IMR-90 (cell line): ENCODE measurements around the gene ABCA9. TPM values are rescaled to one million over a fixed set of nuclear protein-coding genes. Genes with fewer than 3 reads are reported as not detected.

Experiments used
- ATAC-seq: fragments of 200-7000 bp; cut with Tn5 transposase; 2 replicates; pipeline ENCODE4 v1.9.1; 2020; ENCODE audit warnings: low read depth, mild to moderate bottlenecking, moderate library complexity
- BruUV-seq: library from RNA; stranded (reverse); fragments of 400-500 nt; replicated peaks from 2 replicates; lab custom pipeline; 2021; lab: Mats Ljungman, UMichigan
- CTCF ChIA-PET: fragments of 300-600 bp; formaldehyde crosslinking; extraction: SDS; loops from one replicate; lab custom pipeline; 2021; ENCODE audit warnings: antibody characterized with exemption; lab: Yijun Ruan, JAX
- POLR2A ChIA-PET: fragments of 300-600 bp; sonication (Branson Sonifier 250); formaldehyde crosslinking; loops from one replicate; lab custom pipeline; 2022; ENCODE audit warnings: antibody characterized with exemption; ENCODE audit not compliant: unreplicated experiment; lab: Charles Lee
- DNase-seq: peaks from one replicate; pipeline ENCODE4 v3.0.0; 2013
- H2AFZ ChIP-seq: replicated peaks from 2 replicates; pipeline ENCODE3; 2013; ENCODE audit warnings: low read length, mild to moderate bottlenecking; ENCODE audit not compliant: poor library complexity
- H2AK5ac ChIP-seq: 2 replicates; pipeline ENCODE4 v1.6.1; 2013; ENCODE audit warnings: low read depth, low read length, inconsistent platforms
- H2AK9ac ChIP-seq: replicated peaks from 2 replicates; pipeline ENCODE3; 2013; ENCODE audit warnings: mild to moderate bottlenecking, low read depth, low read length, moderate library complexity; ENCODE audit not compliant: poor library complexity
- H2BK120ac ChIP-seq: 2 replicates; pipeline ENCODE4 v1.6.1; 2013; ENCODE audit warnings: low read depth, low read length, inconsistent platforms
- H2BK15ac ChIP-seq: 3 replicates; pipeline ENCODE4 v1.6.1; 2013; ENCODE audit warnings: low read depth, low read length, inconsistent platforms
- H2BK20ac ChIP-seq: 2 replicates; pipeline ENCODE4 v1.6.1; 2013; ENCODE audit warnings: low read depth, mild to moderate bottlenecking, inconsistent platforms, low read length, moderate library complexity
- H2BK5ac ChIP-seq: 2 replicates; pipeline ENCODE4 v1.6.1; 2013; ENCODE audit warnings: mild to moderate bottlenecking, low read depth, low read length, inconsistent platforms; ENCODE audit not compliant: poor library complexity, severe bottlenecking
- H3K14ac ChIP-seq: replicated peaks from 2 replicates; pipeline ENCODE4 v1.6.1; 2013; ENCODE audit warnings: low read depth, low read length, inconsistent platforms
- H3K18ac ChIP-seq: 2 replicates; pipeline ENCODE4 v1.6.1; 2013; ENCODE audit warnings: low read depth, low read length, control low read depth
- H3K23ac ChIP-seq: 2 replicates; pipeline ENCODE4 v1.6.1; 2013; ENCODE audit warnings: low read depth, low read length, inconsistent platforms
- H3K27ac ChIP-seq: 2 replicates; pipeline ENCODE4 v1.5.1; 2013; ENCODE audit warnings: mild to moderate bottlenecking, control low read depth, low read length; ENCODE audit not compliant: insufficient read depth
- H3K27me3 ChIP-seq: 2 replicates; pipeline ENCODE4 v1.6.1; 2013; ENCODE audit warnings: low read length; ENCODE audit not compliant: control insufficient read depth, insufficient read depth
- H3K36me3 ChIP-seq: 2 replicates; pipeline ENCODE4 v1.6.1; 2013; ENCODE audit warnings: low read length, mixed read lengths; ENCODE audit not compliant: control insufficient read depth, insufficient read depth
- H3K4ac ChIP-seq: 2 replicates; pipeline ENCODE4 v1.6.1; 2013; ENCODE audit warnings: low read depth, low read length, inconsistent platforms
- H3K4me1 ChIP-seq: 2 replicates; pipeline ENCODE4 v1.6.1; 2013; ENCODE audit warnings: low read length, mixed read lengths; ENCODE audit not compliant: control insufficient read depth, insufficient read depth
- H3K4me2 ChIP-seq: 2 replicates; pipeline ENCODE4 v1.6.1; 2013; ENCODE audit warnings: low read depth, mild to moderate bottlenecking, control low read depth, low read length, moderate library complexity
- H3K4me3 ChIP-seq: 2 replicates; pipeline ENCODE4 v1.5.1; 2013; ENCODE audit warnings: low read depth, mild to moderate bottlenecking, control low read depth, low read length, moderate library complexity; ENCODE audit not compliant: insufficient read depth
- H3K56ac ChIP-seq: 2 replicates; pipeline ENCODE4 v1.6.1; 2013; ENCODE audit warnings: low read length, inconsistent platforms; ENCODE audit not compliant: insufficient read depth; ENCODE audit errors: extremely low read depth
- H3K79me1 ChIP-seq, 2 experiments: 2 replicates each; pipeline ENCODE4 v1.6.1; 2013; ENCODE audit warnings: low read length in 2 of 2, inconsistent platforms in 1 of 2, low read depth in 1 of 2
- H3K9ac ChIP-seq: 2 replicates; pipeline ENCODE4 v1.6.1; 2013; ENCODE audit warnings: low read depth, low read length, control low read depth
- H3K9me1 ChIP-seq: 2 replicates; pipeline ENCODE4 v1.6.1; 2013; ENCODE audit warnings: low read length, inconsistent platforms; ENCODE audit not compliant: insufficient read depth
- H3K9me3 ChIP-seq: 2 replicates; pipeline ENCODE4 v1.6.1; 2013; ENCODE audit warnings: low read length; ENCODE audit not compliant: control insufficient read depth, insufficient read depth
- H4K20me1 ChIP-seq: 2 replicates; pipeline ENCODE4 v1.6.1; 2013; ENCODE audit warnings: low read length, inconsistent platforms; ENCODE audit not compliant: insufficient read depth
- H4K5ac ChIP-seq: 2 replicates; pipeline ENCODE4 v1.6.1; 2013; ENCODE audit warnings: mild to moderate bottlenecking, low read depth, low read length, control low read depth
- H4K8ac ChIP-seq, 2 experiments: 2 replicates each; pipeline ENCODE4 v1.6.1; 2013; ENCODE audit warnings: low read depth in 2 of 2, low read length in 2 of 2, control low read depth in 1 of 2, inconsistent platforms in 1 of 2
- H4K91ac ChIP-seq: 2 replicates; pipeline ENCODE4 v1.6.1; 2013; ENCODE audit warnings: low read depth, low read length, inconsistent platforms; ENCODE audit not compliant: insufficient read depth
- BHLHE40 ChIP-seq: fragments of 150-350 bp; IDR thresholded peaks from 2 replicates; pipeline ENCODE4 v1.6.1; 2016; ENCODE audit warnings: mild to moderate bottlenecking, low read depth, low read length
- CEBPB ChIP-seq: IDR thresholded peaks from 2 replicates; pipeline ENCODE4 v1.6.1; 2012; ENCODE audit warnings: low read depth, low read length, improper control_type of control experiment
- CHD1 ChIP-seq: IDR thresholded peaks from 2 replicates; pipeline ENCODE4 v1.6.1; 2012; ENCODE audit warnings: low read depth, low read length, improper control_type of control experiment
- FOS ChIP-seq: fragments of 150-350 bp; IDR thresholded peaks from 2 replicates; pipeline ENCODE4 v1.6.1; 2016; ENCODE audit warnings: low read depth, low read length
- MAFK ChIP-seq: IDR thresholded peaks from 2 replicates; pipeline ENCODE4 v1.6.1; 2012; ENCODE audit warnings: low read depth, low read length, improper control_type of control experiment
- MAZ ChIP-seq: IDR thresholded peaks from 2 replicates; pipeline ENCODE4 v1.6.1; 2012; ENCODE audit warnings: low read depth, mild to moderate bottlenecking, low read length, improper control_type of control experiment, moderate library complexity, borderline replicate concordance
- MXI1 ChIP-seq: IDR thresholded peaks from 2 replicates; pipeline ENCODE4 v1.6.1; 2012; ENCODE audit warnings: low read depth, mild to moderate bottlenecking, low read length, moderate library complexity, borderline replicate concordance
- NFE2L2 ChIP-seq: fragments of 150-350 bp; IDR thresholded peaks from 2 replicates; pipeline ENCODE4 v1.6.1; 2016; ENCODE audit warnings: low read depth, mild to moderate bottlenecking, low read length
- POLR2A ChIP-seq: IDR thresholded peaks from 2 replicates; pipeline ENCODE4 v1.6.1; 2012; ENCODE audit warnings: mild to moderate bottlenecking, low read depth, low read length
- RAD21 ChIP-seq: IDR thresholded peaks from 2 replicates; pipeline ENCODE4 v1.6.1; 2012; ENCODE audit warnings: low read length, improper control_type of control experiment
- RCOR1 ChIP-seq: IDR thresholded peaks from 2 replicates; pipeline ENCODE4 v1.6.1; 2012; ENCODE audit warnings: mild to moderate bottlenecking, low read length, improper control_type of control experiment; ENCODE audit not compliant: insufficient replicate concordance
- RFX5 ChIP-seq: IDR thresholded peaks from 2 replicates; pipeline ENCODE4 v1.8.0; 2012; ENCODE audit warnings: low read depth, mild to moderate bottlenecking, low read length, moderate library complexity
- SMC3 ChIP-seq: fragments of 150-350 bp; IDR thresholded peaks from 2 replicates; pipeline ENCODE4 v1.6.1; 2016; ENCODE audit warnings: low read depth, mild to moderate bottlenecking, antibody characterized with exemption, low read length, moderate library complexity
- WGBS, 2 experiments: methylation state at CpG; one replicate each; pipeline versions ENCODE4 v1.1.5 to v1.1.7; 2013; ENCODE audit warnings: missing lambda C conversion rate in 2 of 2; ENCODE audit not compliant: insufficient read length in 1 of 2; ENCODE audit errors: extremely low coverage in 2 of 2; 5-methylcytosine and 5-hydroxymethylcytosine counted together
- dilution Hi-C: fragments of 300-500 bp; cut with HindIII; formaldehyde crosslinking; loops from one replicate; pipeline ENCODE4 v1.14.3; 2018; ENCODE audit warnings: low sequenced_read_pairs; ENCODE audit not compliant: unreplicated experiment
- in situ Hi-C: fragments of 300-500 bp; cut with MboI; formaldehyde crosslinking; loops from 3 replicates; pipeline ENCODE4 v1.14.3; 2019; ENCODE audit warnings: low sequenced_read_pairs, inconsistent platforms, mixed read lengths
- intact Hi-C: fragments of 100-400 bp; cut with micrococcal nuclease; formaldehyde crosslinking; loops from 2 replicates; pipeline ENCODE4 v1.10.0; 2022
- polyA plus RNA-seq, 3 experiments: library from polyadenylated mRNA; depleted of rRNA; stranded (reverse); fragments of >200 nt; gene quantifications; 2 replicates each; pipeline ENCODE4 v1.2.3, GENCODE V29; 2012; ENCODE audit warnings: low replicate concordance in 1 of 3
- total RNA-seq: library from RNA; depleted of rRNA; stranded (reverse); fragments of >200 nt; gene quantifications from 2 replicates; pipeline ENCODE4 v1.2.3, GENCODE V29; 2012
- TF ChIP-seq, protein P1 (sequence below): conservative IDR thresholded peaks from 2 replicates; pipeline ENCODE4 v1.5.1; 2012; ENCODE audit warnings: mild to moderate bottlenecking, low read depth, low read length, improper control_type of control experiment
- TF ChIP-seq, protein P2 (sequence below): fragments of 150-350 bp; IDR thresholded peaks from 2 replicates; pipeline ENCODE4 v1.6.1; 2016; ENCODE audit warnings: low read depth, mild to moderate bottlenecking, low read length, moderate library complexity, borderline replicate concordance
- TF ChIP-seq, protein P3 (sequence below): fragments of 150-350 bp; IDR thresholded peaks from 2 replicates; pipeline ENCODE4 v1.6.1; 2017; ENCODE audit warnings: mild to moderate bottlenecking, antibody characterized with exemption, low read length, low read depth

ABCA9 gene
- total and polyA plus RNA-seq, 2 of the 4 experiments (the other 2 are of a cell fraction), result under 0.01 TPM; not detected in 1

DNA sequence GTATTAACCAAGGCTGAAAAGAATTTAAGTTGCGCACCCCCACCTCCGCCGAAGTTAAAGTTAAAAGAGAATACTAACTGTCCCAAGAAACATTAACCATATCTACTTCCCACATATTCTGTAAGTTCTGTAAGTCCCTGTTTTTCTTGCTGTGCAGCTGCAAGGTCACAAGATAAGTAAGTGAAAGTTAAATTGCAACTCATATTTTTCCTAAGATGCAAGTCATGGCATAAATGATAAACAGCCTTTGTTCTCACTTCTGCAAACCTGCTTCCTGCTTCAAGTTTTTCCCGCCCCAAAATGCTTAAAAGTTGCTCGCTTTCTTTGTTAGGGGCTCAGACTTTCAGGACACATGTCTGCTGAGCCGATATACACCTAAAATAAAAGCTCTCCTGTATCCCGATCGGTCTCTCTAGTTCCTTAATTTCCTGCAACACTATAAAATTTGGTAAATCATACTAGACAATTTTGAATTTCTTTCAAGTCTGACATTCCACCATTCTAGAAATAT, 32.6 kb upstream of the ABCA9 start:
- H3K9me1 ChIP-seq, result no peaks in the 10 kb centered on the region
- H3K27me3 ChIP-seq, result no peaks in the 10 kb centered on the region
- no peak overlapping the region for H2AK5ac ChIP-seq
- no peak overlapping the region for H3K4me2 ChIP-seq
- ChIA-PET POLR2A (no interaction called here), CTCF (no interaction called here)
- no peak overlapping the region for H4K91ac ChIP-seq
- no peak for DNase-seq
- no peaks in the 10 kb centered on the region for H3K4me1 ChIP-seq
- no peaks in the 10 kb centered on the region for H3K79me1 ChIP-seq
- no peak overlapping the region for H3K9ac ChIP-seq
- dilution Hi-C loops, result no loop called here
- H2BK120ac ChIP-seq, result no peak overlapping the region
- H3K9me3 ChIP-seq, result no peaks in the 10 kb centered on the region
- H2BK20ac ChIP-seq, result no peak overlapping the region
- no peak overlapping the region for H3K27ac ChIP-seq
- no peak overlapping the region for H2BK5ac ChIP-seq
- intact Hi-C loops, result no loop called here
- no peak overlapping the region for H2AFZ ChIP-seq
- no peak overlapping the region for H4K5ac ChIP-seq
- WGBS, 2 experiments, result 31% methylated on average over 2 of the region's 8 CpGs; no CpG with 5 or more reads in 1 of the 2 experiments
- H3K18ac ChIP-seq, result no peak overlapping the region
- H3K14ac ChIP-seq, result no peak overlapping the region
- H2BK15ac ChIP-seq, result no peak overlapping the region
- no peaks in the 10 kb centered on the region for H4K20me1 ChIP-seq
- no peak overlapping the region for H3K4me3 ChIP-seq
- no peak overlapping the region for H3K23ac ChIP-seq
- in situ Hi-C loops, result no loop called here
- no peak overlapping the region for H3K4ac ChIP-seq
- H3K56ac ChIP-seq, result no peak overlapping the region
- ATAC-seq, result no peak
- no TSS peak for BruUV-seq
- no peaks in the 10 kb centered on the region for H3K36me3 ChIP-seq
- TF ChIP-seq BHLHE40 (no peak), RAD21 (no peak), NFE2L2 (no peak), POLR2A (no peak), MXI1 (no peak), FOS (no peak), RFX5 (no peak), CEBPB (no peak), MAFK (no peak), CHD1 (no peak), RCOR1 (no peak), MAZ (no peak), SMC3 (no peak)
- TF ChIP-seq, protein P1, sequence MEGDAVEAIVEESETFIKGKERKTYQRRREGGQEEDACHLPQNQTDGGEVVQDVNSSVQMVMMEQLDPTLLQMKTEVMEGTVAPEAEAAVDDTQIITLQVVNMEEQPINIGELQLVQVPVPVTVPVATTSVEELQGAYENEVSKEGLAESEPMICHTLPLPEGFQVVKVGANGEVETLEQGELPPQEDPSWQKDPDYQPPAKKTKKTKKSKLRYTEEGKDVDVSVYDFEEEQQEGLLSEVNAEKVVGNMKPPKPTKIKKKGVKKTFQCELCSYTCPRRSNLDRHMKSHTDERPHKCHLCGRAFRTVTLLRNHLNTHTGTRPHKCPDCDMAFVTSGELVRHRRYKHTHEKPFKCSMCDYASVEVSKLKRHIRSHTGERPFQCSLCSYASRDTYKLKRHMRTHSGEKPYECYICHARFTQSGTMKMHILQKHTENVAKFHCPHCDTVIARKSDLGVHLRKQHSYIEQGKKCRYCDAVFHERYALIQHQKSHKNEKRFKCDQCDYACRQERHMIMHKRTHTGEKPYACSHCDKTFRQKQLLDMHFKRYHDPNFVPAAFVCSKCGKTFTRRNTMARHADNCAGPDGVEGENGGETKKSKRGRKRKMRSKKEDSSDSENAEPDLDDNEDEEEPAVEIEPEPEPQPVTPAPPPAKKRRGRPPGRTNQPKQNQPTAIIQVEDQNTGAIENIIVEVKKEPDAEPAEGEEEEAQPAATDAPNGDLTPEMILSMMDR, result no peak
- TF ChIP-seq, protein P2, sequence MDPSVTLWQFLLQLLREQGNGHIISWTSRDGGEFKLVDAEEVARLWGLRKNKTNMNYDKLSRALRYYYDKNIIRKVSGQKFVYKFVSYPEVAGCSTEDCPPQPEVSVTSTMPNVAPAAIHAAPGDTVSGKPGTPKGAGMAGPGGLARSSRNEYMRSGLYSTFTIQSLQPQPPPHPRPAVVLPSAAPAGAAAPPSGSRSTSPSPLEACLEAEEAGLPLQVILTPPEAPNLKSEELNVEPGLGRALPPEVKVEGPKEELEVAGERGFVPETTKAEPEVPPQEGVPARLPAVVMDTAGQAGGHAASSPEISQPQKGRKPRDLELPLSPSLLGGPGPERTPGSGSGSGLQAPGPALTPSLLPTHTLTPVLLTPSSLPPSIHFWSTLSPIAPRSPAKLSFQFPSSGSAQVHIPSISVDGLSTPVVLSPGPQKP, result no peak
- TF ChIP-seq, protein P3, sequence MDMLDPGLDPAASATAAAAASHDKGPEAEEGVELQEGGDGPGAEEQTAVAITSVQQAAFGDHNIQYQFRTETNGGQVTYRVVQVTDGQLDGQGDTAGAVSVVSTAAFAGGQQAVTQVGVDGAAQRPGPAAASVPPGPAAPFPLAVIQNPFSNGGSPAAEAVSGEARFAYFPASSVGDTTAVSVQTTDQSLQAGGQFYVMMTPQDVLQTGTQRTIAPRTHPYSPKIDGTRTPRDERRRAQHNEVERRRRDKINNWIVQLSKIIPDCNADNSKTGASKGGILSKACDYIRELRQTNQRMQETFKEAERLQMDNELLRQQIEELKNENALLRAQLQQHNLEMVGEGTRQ, result no peak
- no peak overlapping the region for H4K8ac ChIP-seq
- no peak overlapping the region for H2AK9ac ChIP-seq
